ENCODE measurements around the gene NEIL3.

The NEIL3 gene

DNA sequence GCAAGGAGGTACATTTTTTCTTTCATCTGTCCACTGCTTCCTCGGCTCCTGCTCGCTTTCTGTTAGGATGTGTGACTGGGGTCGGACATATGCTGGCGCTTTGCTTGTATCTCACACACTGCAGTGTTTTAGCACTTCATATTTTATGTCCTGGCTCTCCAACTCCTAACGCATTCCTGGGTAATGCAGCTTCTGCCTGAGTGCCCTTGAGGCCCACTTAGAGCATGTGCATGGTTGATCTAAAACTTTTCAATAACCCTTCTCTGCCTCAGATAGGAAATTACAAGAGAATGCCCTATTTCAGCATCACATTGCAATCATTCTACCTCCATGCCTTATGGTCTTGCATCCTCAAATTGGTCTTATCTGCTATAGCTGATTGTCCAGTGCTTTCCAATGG is 65.3 kb downstream of the NEIL3 start:
- DNase-seq = no peak

DNA sequence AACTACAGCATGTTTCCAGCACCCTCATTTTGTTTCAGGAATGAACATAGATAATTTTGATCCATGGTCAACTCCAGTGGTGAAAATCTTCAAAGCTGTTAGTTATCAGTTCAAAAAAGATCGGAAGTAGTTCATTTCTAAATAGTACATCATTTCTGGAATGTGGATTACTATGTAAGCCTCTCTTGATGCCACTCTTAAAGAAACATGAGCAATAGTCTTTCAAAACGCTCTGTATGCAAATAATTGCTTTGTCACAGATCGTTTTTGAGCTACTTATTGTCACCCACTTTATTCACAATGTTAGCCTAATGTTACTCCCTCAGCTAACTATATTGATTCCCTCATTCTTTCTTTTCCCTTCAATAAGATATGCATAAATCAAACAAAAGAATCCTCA is 65.7 kb downstream of the NEIL3 start:
- DNase-seq = no peak

DNA sequence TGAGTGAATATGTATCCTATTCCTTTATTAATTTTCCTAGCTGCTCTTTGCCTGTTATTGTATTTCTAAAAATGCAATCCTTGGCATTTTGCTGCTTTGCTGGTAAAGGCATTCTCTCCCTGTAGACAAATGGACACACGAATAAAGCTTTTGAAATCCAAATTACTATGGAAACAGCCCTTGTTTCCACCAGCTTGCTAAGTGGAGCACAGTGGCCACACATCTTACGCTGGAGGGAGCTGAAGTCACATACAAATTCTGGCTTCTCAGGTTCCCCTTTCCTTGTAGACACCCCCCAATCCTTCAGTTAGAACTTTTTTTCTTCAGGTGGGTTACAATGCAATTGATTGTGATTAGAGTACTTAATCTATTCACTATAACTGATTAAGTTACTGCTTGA is 66.3 kb downstream of the NEIL3 start:
- DNase-seq = no peak

DNA sequence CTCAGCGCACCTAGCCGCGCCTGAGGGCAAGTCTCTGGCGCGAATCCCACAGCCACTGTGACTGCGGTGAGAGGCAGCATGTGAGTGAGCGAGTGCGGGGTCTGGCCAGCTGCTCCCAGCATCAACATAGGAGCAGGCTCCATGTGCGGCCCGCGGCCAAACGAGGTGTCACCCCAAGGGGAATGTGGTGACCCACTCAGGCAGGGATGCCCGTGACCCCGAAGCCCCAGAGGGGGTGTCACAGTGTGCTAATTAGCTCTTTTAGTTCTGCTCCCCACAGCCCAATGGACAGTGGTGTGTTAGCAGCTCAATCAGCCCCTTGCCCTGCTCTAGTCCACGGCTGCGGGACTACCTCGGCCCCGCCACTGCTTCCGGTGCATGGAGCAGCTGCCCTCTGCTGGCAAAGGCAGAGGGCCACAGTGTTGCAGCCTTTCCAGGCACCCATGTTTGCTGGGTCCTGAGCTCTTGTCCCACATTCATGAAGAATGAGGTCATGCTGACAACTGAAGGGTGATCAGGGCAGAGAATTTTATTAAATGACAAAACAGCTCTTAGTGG is 71.1 kb downstream of the NEIL3 start:
- no peak for DNase-seq

DNA sequence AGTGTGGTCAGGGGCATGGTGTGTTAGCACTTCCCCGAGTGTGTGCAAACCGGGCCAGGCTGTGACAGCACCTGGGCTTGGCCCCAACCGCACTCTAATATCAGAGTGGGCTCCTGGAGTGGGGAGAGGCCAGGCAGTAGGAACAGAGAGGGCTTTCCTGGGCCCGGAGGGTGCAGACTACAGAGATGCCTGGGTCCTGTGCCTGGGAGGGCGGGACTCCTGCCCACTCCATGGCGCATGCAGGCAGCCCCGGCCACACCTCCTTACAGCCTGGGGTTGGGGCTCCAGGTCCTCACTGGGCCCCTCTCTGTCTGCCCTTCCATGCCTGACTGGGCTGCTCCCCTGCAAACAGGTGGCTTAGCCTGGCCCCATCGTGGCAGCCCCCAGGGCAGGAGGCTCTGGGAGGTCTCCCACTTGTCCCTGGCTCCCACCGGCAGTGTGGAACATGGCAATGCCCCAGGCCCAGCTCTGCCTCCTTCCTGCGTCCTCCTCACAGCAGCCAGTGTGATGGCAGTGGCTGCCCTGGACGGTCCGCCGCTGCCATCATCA is 72.2 kb downstream of the NEIL3 start:
- DNase-seq = no peak

DNA sequence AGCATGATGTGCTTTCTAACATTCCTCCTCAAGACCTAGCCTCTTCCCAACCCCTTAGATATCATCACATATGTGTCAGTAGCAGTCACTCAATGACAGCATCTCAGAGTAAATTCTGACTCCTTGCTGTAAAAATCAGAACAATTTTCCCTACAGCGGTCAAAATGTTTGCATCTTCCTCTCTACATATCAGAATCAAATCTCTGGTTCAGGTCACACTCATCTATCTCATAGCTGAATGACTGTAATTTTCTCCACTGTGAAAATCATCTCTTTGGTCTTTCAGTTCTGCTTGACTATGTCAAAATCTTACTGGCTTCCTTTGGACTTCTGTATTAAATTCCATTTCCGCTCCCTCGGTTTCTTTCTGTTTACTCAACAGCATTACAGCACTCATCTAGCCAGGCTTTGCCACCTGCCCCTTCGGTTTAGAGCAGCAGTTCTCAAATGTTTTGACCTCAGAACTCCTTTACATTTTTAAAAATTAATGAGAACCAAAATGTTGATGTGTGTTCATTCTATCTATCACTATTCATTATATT is 75.3 kb downstream of the NEIL3 start:
- no peak for DNase-seq

DNA sequence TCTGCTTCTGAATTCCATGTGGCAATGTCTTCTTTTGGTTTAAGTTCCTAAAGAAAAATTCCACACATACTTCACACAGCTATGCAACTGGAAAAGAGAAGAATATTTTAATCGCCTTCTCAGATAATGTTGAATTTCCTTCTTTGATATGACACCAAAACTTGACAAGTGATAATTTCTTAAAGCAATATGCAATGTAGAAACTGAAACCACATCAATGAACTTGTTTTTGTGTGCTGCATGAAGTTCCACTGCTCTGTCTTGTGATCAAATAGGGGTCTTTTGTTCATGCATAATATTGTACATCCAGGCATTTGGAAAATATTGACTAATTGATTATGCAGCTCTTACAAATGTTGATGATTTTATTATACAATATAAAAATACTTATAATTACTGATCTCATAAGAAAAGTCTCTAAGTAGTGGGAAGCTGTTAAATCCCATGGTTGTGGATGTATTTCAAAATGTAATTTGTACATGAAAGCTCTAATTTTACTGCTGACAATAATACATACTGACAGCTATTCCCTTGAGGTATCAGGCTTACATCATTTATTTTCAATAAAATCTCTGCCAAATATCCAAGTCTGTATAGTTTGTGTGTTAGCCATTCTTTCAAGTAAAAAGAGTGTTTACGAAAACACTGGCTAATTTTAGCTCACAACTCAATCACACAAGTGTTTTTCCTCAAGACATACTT is 76.1 kb downstream of the NEIL3 start:
- no peak for DNase-seq

DNA sequence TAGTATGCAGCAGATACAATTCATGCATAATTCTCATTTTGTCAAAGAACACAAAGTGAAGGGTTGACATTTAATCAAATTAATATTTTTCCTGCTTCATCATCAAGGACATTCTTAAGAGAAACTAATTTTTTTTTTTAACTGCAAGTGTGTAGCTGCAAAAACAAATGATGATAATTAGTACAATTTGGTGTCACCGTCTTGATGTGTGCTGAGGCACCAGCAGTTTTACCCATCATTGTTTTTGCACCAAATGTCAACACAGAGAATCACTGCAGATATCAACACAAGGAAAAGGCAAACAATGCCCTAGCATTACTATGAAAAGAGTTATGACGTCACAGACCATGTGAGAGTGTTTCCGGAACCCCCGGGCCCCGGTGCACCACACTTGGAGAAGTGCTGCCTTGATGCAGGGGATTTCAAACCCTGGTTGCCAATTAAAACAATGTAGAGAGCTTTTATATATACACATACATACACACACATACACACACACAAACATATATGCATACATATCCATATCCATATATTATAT is 76.7 kb downstream of the NEIL3 start:
- no peak for DNase-seq

DNA sequence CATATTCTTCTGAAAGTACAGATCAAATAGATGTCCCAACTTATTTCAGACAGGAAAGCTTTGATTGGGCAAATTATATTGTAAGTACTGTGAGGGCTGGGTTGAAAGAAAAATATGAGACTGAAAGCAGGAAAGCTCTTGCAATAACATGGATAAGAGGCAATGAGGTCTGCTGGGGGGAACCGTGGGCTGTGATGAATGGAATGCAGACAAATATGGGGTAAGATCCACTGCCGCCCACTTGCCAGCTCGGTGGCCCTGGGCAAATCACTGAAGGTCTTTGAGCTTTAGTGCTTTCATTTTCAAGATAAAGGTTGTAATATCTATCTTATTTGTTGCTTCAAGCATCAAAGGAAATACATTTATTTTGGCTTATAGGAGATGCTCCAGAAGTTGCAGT is 81.6 kb downstream of the NEIL3 start:
- DNase-seq = no peak

DNA sequence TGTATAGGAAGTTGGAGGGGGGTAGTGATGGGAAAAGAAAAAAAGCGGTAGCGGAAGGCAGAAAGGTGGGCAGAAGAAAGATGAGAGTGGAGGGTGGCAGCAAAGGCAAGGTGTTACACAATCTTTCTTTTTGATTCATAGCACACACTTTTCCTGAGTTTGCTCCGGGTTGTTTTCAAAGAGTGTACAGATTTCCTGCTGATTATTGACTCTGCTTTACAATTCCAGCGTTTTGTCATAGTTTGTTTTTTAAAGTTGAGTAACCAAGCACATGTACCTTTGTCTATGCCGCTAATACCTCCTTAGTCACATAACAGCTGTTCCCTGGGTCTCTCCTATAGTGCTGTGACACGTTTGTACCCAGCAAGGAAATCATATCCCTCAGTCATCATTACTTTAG is 82.3 kb downstream of the NEIL3 start:
- no peak for DNase-seq

DNA sequence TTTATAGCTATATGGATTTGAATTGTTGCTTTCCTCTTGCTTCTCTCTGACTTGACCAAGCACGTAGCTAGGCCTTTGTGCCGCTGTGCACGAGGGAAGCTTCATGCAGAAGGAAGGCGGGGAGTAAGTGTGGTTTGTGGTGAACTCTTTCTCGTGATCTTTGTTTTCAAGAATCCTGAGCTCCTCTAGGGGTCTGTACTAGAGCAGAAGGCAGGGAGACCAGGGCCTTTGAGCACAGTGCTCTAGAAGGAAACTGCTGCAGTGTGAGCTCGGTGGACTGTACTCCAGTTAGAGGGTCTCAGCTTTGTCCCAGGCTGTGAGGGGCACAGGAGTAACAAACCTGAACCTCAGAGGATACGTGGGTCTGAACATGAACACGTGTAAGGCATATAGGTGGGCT is 83.6 kb downstream of the NEIL3 start:
- peak; percentile 72 to 77 for DNase-seq

DNA sequence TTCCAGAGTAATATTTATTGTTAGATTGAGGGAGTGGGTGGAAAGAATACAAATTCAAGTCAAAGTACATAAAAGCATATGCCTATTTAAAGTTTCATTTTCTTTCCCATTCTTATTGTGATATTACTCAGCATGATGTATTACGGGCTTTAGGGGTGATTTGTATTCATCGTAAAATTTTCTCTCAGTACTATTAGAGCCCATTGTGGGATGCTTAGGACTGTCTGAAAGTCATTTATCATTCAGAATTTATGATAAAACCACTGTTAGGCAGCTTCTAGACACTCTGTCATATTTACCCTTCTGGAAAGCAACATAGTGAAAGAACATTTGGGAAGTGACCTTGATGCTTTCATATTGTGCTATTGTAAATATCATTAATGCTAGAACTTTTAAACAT is 86.7 kb downstream of the NEIL3 start:
- DNase-seq = no peak

DNA sequence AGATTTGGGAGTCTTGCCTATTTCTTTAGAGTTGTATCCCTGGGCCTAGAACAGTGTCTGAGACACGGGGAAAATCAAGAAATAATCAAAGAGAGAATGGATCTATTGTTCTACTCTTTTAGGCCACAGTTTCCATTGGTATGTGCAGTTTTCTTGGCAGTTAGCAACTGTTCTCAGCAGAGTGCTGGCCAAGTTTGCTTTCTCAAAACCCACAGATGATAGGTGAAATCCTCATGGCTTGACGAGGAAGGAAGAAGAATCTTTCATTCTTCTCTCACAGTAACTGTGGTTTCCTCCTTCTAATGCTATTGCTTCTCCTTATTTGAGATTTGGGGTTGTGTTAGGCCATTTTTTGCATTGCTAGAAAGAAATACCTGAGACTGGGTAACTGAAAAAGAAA is 90.4 kb downstream of the NEIL3 start:
- DNase-seq = peak; percentile 8 to 45

DNA sequence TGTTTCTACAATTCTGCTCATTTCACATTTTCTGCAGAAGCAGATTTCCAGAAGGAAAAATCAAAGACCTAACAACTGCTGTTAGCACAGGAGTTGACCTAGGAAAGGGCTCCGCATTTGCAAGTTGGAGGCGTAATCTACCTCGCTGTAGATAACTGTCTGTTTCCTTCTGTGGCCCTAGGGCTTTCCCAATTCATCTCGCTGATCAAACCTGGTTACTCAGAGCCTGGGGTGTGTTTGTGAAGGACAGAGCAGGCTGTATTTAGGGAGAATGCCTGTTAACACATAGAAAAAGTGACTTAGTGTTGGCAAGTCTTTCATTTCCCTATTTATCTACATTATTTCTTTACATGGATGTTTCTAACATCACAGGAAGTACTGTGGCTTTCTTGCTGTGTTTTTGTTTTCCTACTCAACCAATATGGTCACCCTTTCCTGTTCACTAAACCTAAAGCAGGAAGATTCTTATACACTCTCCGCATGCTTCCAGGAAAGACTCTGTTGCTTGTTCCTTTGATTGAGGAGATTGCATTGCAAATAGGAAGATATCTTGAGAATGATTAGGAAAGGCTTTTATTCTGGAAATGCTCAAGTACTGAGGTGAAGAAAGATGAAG is 92.1 kb downstream of the NEIL3 start:
- peak; percentile 6 to 13 for DNase-seq

DNA sequence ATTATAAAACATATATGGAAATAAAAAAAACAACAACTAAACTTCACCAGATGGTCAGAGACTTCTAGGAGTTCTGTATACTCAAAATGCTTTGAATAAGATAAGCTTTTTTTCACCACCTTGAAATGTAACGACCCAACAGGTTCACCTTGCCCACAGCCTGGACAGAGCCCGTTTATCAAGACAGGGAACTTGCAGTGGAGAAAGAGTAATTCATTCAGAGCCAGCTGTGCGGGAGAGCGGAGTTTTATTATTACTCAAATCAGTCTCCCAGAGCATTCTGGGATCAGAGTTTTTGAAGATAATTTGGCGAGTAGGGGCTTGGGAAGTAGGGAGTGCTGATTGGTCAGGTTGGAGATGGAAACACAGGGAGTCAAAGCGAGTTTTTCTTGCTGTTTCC is 94.1 kb downstream of the NEIL3 start:
- no peak for DNase-seq

DNA sequence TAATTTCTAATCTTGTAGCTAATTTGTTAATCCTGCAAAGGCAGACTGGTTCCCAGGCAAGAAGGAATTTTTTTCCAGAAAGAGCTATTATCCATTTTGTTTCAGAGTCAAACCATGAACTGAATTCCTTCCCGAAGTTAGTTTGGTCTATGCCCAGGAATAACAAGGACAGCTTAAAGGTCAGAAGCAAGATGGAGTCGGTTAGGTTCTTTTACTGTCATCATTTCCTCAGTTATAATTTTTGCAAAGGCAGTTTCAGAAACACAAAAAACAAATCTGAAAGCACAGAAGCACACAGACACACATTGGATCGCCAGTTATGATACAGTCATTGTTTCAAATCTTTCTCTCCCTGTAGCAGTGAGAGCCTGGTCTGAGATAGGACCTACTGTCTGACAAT is 94.7 kb downstream of the NEIL3 start:
- no peak for DNase-seq

DNA sequence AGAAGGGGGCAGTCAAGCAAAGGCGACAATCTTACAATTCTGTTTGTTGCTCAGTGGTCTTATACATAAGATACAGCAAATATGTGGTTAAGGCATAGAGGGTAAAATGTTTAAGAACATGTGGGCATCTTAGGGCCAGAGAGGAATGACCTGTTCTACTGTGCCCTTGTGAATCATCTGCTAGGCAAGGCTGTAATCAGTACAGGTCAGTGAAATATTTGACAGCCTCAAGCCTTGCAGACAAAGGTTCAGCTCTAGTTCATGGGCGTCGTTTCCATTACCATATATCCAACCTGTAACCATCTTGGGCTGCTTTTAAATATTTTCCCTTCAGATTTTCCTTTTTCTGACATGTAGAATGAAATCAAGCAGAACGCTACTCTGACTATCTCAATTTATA is 95.3 kb downstream of the NEIL3 start:
- no peak for DNase-seq

DNA sequence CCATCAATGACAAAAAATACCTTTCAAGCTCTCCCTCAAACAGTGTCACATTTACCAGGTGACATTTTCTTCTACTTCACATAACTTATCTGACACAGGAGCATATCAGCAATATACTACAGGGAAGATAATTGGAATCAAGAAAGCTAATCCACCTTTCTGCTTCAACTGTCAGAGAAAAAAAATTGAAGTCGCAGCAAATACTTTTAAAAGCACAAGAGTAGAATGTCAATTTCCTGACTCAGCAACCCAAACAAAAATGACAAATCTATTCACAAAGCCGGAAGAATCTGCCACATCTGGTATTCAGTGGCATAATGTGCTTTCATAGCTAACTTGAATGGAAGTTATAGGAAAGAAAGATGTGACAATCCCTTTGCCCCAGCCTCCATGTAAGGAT is 95.8 kb downstream of the NEIL3 start:
- no peak for DNase-seq

DNA sequence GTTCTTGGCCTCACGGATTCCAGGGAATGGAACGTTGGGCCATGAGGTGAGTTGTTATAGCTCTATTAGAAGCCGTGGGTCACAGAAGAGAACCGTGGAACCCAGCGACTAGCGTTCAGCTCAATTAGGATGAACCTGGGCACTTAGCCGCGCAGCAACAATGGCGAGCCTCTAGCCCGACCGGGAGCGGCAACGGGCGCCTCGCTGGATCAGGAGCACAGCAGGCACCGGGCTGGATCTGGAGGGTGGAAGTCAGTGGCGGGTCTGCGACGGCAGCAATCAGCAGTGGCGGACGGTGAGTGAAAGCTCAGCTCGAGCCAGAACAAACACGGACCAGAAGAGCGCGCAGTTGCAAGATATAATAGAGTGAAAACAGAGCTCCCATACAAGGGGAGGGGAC is 98.3 kb downstream of the NEIL3 start:
- no peak for DNase-seq

DNA sequence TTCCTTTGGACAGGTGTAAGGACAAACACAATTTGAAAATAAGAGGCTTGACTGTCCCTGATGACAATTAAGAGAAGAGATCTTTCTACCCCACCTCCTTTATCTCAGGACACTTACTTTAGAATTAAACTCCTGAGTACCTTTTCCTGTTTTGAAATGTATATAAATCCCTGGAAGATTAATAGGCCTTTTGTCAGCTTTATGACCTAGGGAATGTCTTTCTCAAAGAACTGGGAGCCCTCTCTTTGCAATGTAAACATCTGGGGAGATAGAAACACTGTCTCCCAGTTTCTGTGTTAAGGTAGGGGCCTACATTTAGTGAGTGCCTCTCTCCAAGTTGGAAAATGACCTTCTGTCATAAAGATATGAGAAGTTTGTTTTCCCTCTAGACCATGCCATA is 100.9 kb downstream of the NEIL3 start:
- no peak for DNase-seq

DNA sequence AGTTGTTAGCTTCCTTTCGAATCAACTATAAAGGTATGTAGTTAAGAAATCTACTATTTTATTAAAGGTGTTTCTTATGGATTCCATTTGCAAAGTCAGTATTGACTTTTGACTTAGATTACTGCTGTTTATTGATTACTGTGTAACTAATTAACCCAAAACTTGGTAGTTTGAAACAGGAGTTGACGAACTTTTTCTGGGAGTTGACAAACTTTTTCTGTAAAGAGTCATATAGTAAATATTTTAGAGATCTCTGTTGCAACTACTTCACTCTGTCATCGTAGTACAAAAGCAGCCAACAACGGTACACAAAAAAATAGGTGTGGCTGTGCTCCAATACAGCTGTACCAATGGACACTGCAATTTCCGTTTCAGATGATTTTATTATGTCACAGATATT is 102.3 kb downstream of the NEIL3 start:
- DNase-seq = no peak
